Measurements from ENCODE around the gene EME1. TPM values are rescaled to one million over a fixed set of nuclear protein-coding genes. Genes with fewer than 3 reads are reported as not detected.
A peak's percentile ranks its signal among the peaks of the same experiment; 100 is the strongest.

Gene EME1, protein sequence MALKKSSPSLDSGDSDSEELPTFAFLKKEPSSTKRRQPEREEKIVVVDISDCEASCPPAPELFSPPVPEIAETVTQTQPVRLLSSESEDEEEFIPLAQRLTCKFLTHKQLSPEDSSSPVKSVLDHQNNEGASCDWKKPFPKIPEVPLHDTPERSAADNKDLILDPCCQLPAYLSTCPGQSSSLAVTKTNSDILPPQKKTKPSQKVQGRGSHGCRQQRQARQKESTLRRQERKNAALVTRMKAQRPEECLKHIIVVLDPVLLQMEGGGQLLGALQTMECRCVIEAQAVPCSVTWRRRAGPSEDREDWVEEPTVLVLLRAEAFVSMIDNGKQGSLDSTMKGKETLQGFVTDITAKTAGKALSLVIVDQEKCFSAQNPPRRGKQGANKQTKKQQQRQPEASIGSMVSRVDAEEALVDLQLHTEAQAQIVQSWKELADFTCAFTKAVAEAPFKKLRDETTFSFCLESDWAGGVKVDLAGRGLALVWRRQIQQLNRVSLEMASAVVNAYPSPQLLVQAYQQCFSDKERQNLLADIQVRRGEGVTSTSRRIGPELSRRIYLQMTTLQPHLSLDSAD
- total RNA-seq, result 10 to 100 TPM in 1 of 2 donors, 1 to 10 TPM in 1; 1.8 to 10.1 TPM

DNA sequence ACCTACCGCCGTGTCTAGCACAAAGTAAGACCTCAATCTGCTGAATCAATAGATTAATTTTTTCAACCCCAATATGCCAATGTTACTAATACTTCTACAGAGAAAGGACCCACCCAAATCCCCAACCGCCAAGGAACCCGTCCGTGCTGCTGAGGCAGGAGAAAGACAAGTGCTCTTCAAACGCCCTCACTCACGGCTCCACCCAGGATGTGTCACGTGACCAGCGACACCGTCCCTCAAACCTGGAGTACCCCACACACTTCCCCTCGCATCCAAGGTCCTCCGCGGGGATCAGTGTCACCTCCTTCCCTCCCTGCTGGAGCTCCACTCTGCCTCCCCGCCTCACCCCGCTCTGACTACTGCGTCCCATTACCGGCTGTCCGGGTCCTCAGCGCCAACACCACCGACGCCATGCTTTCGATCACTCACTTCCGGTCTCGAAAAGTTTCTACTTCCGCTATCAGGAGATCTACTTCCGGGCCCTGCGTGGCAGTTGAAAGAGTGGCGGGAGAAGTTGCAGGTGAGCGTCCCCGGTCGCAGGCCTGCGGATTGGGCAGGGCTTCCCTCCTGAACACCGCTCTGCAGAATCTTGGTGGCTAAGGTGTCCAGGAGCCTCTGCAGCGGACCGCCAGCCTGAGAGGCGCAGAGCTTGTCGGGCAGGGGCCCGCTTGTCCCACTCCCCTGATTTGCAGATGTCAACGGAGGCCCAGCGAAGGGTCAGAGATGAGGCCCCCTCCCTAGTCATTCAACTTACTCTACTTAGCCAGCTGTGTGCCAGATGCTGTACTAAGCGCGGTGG is at the start of gene EME1, which contains the start of gene MRPL27:
Gene EME1 (plus strand): TSS at position 472 of the 799 bp plus-strand sequence. CDS start 1,980 bp downstream, outside the sequence.
Gene MRPL27 (minus strand): TSS at position 427 of the 799 bp plus-strand sequence. CDS start 14 bp downstream, at position 413.
- H3K4me3 ChIP-seq, result peak within 1 kb of the TSS; percentile 56

DNA sequence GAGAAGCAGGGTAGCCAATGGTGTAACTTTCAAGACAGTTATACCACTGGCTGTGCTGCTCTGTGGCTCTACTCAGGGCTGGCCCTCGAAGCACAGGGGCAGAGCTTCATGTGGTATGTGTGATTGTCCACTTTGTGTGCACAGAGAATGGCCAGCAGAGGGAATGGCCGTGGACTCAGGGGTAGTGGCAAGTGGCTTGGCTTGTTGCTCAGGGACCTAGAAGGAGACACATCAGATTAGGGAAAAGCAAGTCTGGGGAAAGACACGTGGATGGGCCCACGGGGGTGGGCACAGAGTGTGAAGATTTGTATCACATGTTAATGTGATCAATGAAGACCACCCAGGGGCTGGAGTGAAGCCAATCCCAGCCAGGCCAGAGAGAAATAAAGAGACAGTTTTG is 47.1 kb upstream of the EME1 start:
- intact Hi-C loops (cut with DNase I), result no loop called here
- TF ChIP-seq, protein P1, sequence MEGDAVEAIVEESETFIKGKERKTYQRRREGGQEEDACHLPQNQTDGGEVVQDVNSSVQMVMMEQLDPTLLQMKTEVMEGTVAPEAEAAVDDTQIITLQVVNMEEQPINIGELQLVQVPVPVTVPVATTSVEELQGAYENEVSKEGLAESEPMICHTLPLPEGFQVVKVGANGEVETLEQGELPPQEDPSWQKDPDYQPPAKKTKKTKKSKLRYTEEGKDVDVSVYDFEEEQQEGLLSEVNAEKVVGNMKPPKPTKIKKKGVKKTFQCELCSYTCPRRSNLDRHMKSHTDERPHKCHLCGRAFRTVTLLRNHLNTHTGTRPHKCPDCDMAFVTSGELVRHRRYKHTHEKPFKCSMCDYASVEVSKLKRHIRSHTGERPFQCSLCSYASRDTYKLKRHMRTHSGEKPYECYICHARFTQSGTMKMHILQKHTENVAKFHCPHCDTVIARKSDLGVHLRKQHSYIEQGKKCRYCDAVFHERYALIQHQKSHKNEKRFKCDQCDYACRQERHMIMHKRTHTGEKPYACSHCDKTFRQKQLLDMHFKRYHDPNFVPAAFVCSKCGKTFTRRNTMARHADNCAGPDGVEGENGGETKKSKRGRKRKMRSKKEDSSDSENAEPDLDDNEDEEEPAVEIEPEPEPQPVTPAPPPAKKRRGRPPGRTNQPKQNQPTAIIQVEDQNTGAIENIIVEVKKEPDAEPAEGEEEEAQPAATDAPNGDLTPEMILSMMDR (IDR thresholded peaks at IDR 0.05), result no peak
- DNase-seq, result no peak

More for the DNA sequence above, at the start of gene EME1, which contains the start of gene MRPL27:
- Histone ChIP-seq H3K27me3 (no peaks in the 10 kb centered on the region), H3K9me3 (no peaks in the 10 kb centered on the region), H3K4me1 (peaks cover 12% of the 10 kb centered on the region), H3K36me3 (peaks cover 9% of the 10 kb centered on the region), H3K27ac (peak within 1 kb of the TSS; percentile 70), H3K9ac (ENCODE audit: low read depth in 2 of 2, low read length in 2 of 2) (peak within 1 kb of the TSS; percentile 60 to 87)
- TF ChIP-seq, protein P1 (IDR thresholded peaks at IDR 0.05), result no peak
- DNase-seq, result peak; percentile 92
- intact Hi-C loops (cut with DNase I), result no loop called here

GRCh38 chr17:50326831-50327364 is 46.1 kb upstream of the EME1 start:
- Histone ChIP-seq H3K4me3 (no peak overlapping the region), H3K36me3 (no peaks in the 10 kb centered on the region), H3K4me1 (no peaks in the 10 kb centered on the region), H3K9ac (ENCODE audit: low read depth in 2 of 2, low read length in 2 of 2) (no peak overlapping the region), H3K9me3 (no peaks in the 10 kb centered on the region), H3K27me3 (no peaks in the 10 kb centered on the region), H3K27ac (no peak overlapping the region)
- DNase-seq, result no peak
- TF ChIP-seq, protein P1 (IDR thresholded peaks at IDR 0.05), result no peak
- intact Hi-C loops (cut with DNase I), result no loop called here

More for the DNA sequence above, 47.1 kb upstream of the EME1 start:
- no peak overlapping the region for H3K27ac ChIP-seq
- no peaks in the 10 kb centered on the region for H3K36me3 ChIP-seq
- no peaks in the 10 kb centered on the region for H3K27me3 ChIP-seq
- H3K4me3 ChIP-seq, result no peak overlapping the region
- no peak overlapping the region for H3K9ac ChIP-seq (ENCODE audit: low read depth in 2 of 2, low read length in 2 of 2)
- H3K9me3 ChIP-seq, result no peaks in the 10 kb centered on the region
- H3K4me1 ChIP-seq, result no peaks in the 10 kb centered on the region

- intact Hi-C loops (cut with DNase I), result no loop called here
- no peaks in the 10 kb centered on the region for H3K9me3 ChIP-seq
- TF ChIP-seq, protein P1 (IDR thresholded peaks at IDR 0.05), result no peak
- H3K27ac ChIP-seq, result no peak overlapping the region
- DNase-seq, result no peak
- H3K27me3 ChIP-seq, result no peaks in the 10 kb centered on the region
- no peak overlapping the region for H3K9ac ChIP-seq (ENCODE audit: low read depth in 2 of 2, low read length in 2 of 2)
- no peak overlapping the region for H3K4me3 ChIP-seq
- H3K36me3 ChIP-seq, result no peaks in the 10 kb centered on the region
- no peaks in the 10 kb centered on the region for H3K4me1 ChIP-seq
Measured at GRCh38 chr17:50328363-50329325, 44.4 kb upstream of the EME1 start.

Data from colonic mucosa (tissue), 4 donors.